ENCODE measurements around the gene ITPKC. TPM values are rescaled to one million over a fixed set of nuclear protein-coding genes. Genes with fewer than 3 reads are reported as not detected.

ITPKC gene
- total and polyA plus RNA-seq, 8 donors = 10.2 to 25.6 (median 13.7) TPM

DNA sequence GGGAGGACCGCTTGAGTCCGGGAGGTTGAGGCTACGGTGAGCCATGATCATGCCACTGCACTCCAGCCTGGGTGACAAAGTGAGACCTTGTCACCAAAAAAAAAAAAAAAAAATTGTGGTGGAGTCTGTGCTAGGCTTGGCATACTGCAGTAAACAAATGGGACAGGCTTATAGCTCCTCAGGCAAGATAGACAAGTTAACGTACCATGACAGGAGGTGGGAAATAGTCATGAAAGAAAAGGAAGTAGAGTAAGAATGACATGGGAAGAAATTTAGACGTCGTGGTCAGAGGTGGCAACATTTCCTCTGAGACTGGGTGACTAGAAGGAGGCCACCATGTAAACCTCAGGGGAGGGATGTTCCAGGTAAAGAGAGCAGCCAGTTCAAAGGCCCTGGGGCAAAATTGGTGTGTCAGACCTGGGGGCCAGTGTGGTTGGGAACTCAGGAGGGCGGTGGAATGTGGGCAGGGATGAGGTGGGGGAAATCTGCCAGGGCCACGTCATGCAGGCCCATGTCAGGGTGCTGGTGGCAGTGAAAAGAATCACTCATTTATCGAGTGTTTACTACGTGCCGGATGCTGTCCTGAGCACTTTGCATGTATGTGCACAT lies 39.7 kb downstream of the ITPKC start:
- ATAC-seq (peak; percentile 25), DNase-seq (no peak)
- Histone ChIP-seq H3K36me3 (peaks cover 4 to 65% of the 10 kb centered on the region in 2 donors), H3K4me1 (peaks cover 23 to 54% of the 10 kb centered on the region in 2 donors), H3K4me3 (no peak overlapping the region), H3K9me3 (no peaks in the 10 kb centered on the region), H3K27ac (peak overlapping the region in 1 of 2 donors; percentile 30), H3K27me3 (no peaks in the 10 kb centered on the region)
- intact Hi-C loops (cut with DNase I) = no loop called here
- TF ChIP-seq, protein P1, sequence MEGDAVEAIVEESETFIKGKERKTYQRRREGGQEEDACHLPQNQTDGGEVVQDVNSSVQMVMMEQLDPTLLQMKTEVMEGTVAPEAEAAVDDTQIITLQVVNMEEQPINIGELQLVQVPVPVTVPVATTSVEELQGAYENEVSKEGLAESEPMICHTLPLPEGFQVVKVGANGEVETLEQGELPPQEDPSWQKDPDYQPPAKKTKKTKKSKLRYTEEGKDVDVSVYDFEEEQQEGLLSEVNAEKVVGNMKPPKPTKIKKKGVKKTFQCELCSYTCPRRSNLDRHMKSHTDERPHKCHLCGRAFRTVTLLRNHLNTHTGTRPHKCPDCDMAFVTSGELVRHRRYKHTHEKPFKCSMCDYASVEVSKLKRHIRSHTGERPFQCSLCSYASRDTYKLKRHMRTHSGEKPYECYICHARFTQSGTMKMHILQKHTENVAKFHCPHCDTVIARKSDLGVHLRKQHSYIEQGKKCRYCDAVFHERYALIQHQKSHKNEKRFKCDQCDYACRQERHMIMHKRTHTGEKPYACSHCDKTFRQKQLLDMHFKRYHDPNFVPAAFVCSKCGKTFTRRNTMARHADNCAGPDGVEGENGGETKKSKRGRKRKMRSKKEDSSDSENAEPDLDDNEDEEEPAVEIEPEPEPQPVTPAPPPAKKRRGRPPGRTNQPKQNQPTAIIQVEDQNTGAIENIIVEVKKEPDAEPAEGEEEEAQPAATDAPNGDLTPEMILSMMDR (IDR thresholded peaks at IDR 0.05) = no peak

DNA sequence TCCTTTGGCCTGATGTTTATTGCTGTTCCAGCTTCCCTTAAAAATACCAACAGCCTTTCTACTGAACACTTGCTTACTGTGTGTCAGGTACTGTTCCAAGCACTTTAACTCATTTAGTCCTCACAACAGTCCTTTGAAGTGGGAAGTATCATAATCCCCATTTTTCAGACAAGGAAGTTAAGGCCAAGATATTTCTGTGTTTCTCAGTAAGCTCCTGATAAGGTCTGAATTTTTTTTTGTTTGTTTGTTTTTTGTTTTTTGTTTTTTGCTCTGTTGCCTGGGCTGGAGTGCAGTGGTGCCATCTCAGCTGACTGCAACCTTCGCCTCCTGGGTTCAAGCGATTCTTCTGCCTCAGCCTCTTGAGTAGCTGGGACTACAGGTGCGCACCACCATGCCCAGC lies 41.6 kb downstream of the ITPKC start:
- DNase-seq = no peak
- H3K36me3 ChIP-seq = peaks cover 4 to 84% of the 10 kb centered on the region in 2 donors
- peaks cover 16 to 37% of the 10 kb centered on the region in 2 donors for H3K4me1 ChIP-seq
- H3K9me3 ChIP-seq = no peaks in the 10 kb centered on the region
- H3K4me3 ChIP-seq = no peak overlapping the region
- intact Hi-C loops (cut with DNase I) = no loop called here
- no peaks in the 10 kb centered on the region for H3K27me3 ChIP-seq
- ATAC-seq = no peak
- TF ChIP-seq, protein P1 (IDR thresholded peaks at IDR 0.05) = no peak
- no peak overlapping the region for H3K27ac ChIP-seq

DNA sequence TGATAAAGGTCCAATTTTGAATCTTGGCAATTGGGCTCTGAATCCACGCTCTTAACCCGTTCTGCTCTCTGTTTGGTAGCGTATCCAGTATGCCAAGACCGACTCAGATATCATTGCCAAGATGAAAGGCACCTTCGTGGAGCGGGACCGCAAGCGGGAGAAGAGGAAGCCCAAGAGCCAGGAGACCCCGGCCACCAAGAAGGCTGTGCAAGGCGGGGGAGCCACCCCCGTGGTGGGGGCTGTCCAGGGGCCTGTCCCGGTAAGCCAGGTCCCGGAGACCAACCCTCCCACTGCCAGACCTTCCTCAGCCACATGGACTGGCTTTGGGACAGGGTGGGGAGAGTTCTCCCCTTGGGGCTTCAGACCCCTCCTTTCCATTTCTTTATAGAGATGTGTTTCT lies 42.4 kb downstream of the ITPKC start:
- peak in 1 of 4 donors; percentile 42 for DNase-seq
- intact Hi-C loops (cut with DNase I) = no loop called here
- peaks cover 4 to 93% of the 10 kb centered on the region in 2 donors for H3K36me3 ChIP-seq
- H3K27me3 ChIP-seq = no peaks in the 10 kb centered on the region
- TF ChIP-seq, protein P1 (IDR thresholded peaks at IDR 0.05) = no peak
- no peak overlapping the region for H3K4me3 ChIP-seq
- no peaks in the 10 kb centered on the region for H3K9me3 ChIP-seq
- H3K4me1 ChIP-seq = peaks cover 9 to 28% of the 10 kb centered on the region in 2 donors
- no peak for ATAC-seq
- H3K27ac ChIP-seq = no peak overlapping the region

DNA sequence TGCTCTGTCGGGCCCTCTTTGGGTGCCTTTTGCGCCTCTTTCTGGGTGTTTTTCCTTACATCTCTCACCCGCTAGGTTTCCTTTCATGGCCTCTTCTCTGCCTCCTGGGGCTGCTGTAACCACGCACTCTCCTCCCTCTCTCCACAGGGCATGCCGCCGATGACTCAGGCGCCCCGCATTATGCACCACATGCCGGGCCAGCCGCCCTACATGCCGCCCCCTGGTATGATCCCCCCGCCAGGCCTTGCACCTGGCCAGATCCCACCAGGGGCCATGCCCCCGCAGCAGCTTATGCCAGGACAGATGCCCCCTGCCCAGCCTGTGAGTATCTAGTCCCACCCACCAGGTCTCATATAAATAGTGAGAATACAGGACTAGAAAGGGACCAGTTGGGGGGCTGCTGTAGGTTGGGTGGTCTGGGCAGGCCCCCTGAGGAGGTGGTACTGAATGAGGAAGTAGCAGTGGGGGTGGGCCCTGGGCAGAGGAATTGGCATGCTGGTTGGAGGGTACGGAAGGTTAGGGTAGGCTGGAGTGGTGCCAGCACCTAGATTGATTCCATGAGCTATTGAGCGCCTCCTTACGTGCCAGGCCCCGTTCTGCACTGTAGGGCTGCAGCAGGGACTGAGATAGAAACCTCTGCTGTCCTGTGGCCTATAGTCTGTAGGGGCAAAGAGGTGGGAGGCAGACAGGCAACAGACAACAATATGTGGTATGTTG lies 46.0 kb downstream of the ITPKC start:
- ATAC-seq (no peak), DNase-seq (no peak)
- Histone ChIP-seq H3K36me3 (peaks cover 4 to 98% of the 10 kb centered on the region in 2 donors), H3K4me1 (peaks cover 0 to 3% of the 10 kb centered on the region in 2 donors), H3K27me3 (no peaks in the 10 kb centered on the region), H3K9me3 (no peaks in the 10 kb centered on the region), H3K4me3 (no peak overlapping the region), H3K27ac (no peak overlapping the region)
- TF ChIP-seq, protein P1 (IDR thresholded peaks at IDR 0.05) = no peak
- intact Hi-C loops (cut with DNase I) = no loop called here

DNA sequence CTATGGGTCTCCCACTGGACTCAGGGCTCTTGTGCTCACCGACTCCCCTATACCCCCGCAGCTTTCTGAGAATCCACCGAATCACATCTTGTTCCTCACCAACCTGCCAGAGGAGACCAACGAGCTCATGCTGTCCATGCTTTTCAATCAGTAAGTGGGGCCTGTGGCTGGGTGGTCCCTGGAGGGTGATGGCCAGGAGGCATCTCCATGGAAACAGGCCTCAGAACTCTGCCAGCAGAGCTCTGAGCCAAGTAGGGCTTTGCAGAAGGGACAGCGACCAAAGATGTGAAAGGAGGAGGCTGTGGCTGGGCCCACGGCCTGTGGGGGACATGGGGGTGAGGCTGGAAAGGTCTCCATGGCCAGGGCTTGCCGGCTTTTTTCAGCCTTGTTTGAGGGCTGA lies 46.6 kb downstream of the ITPKC start:
- peaks cover 0 to 3% of the 10 kb centered on the region in 2 donors for H3K4me1 ChIP-seq
- DNase-seq = peak in 1 of 4 donors; percentile 37
- H3K27me3 ChIP-seq = no peaks in the 10 kb centered on the region
- no peak overlapping the region for H3K4me3 ChIP-seq
- intact Hi-C loops (cut with DNase I) = no loop called here
- no peak for ATAC-seq
- TF ChIP-seq, protein P1 (IDR thresholded peaks at IDR 0.05) = no peak
- H3K9me3 ChIP-seq = no peaks in the 10 kb centered on the region
- H3K27ac ChIP-seq = no peak overlapping the region
- H3K36me3 ChIP-seq = peaks cover 4 to 98% of the 10 kb centered on the region in 2 donors

Measured in left lung (tissue), 10 donors.